GM19397 (cell line): ENCODE data around the gene COL23A1.

Source experiments
- ATAC-seq: cut with Tn5 transposase; IDR thresholded peaks from one replicate; pipeline ENCODE4 v1.9.1; 2021; ENCODE audit warnings: mild to moderate bottlenecking, moderate library complexity; ENCODE audit not compliant: unreplicated experiment

The COL23A1 gene

GRCh38 chr5:178560911-178561310 is 29.3 kb downstream of the COL23A1 start:
- ATAC-seq, result no peak

- no peak for ATAC-seq
Observed at GRCh38 chr5:178557416-178557815, 32.8 kb downstream of the COL23A1 start.

- no peak for ATAC-seq
Observed at GRCh38 chr5:178555771-178556211, 34.4 kb downstream of the COL23A1 start.

GRCh38 chr5:178555005-178555404 is 35.2 kb downstream of the COL23A1 start:
- ATAC-seq, result no peak

GRCh38 chr5:178554311-178554710 is 35.9 kb downstream of the COL23A1 start:
- ATAC-seq, result no peak

GRCh38 chr5:178553517-178553916 is 36.7 kb downstream of the COL23A1 start:
- ATAC-seq, result no peak

GRCh38 chr5:178551468-178551867 is 38.7 kb downstream of the COL23A1 start:
- ATAC-seq, result no peak

- no peak for ATAC-seq
Observed at GRCh38 chr5:178551059-178551458, 39.1 kb downstream of the COL23A1 start.

GRCh38 chr5:178548746-178549145 is 41.4 kb downstream of the COL23A1 start:
- ATAC-seq, result no peak

GRCh38 chr5:178547753-178548415 is 42.3 kb downstream of the COL23A1 start:
- ATAC-seq, result no peak

GRCh38 chr5:178547052-178547666 is 43.0 kb downstream of the COL23A1 start:
- no peak for ATAC-seq

- no peak for ATAC-seq
Observed at GRCh38 chr5:178546675-178547033, 43.5 kb downstream of the COL23A1 start.

GRCh38 chr5:178545941-178546674 is 44.1 kb downstream of the COL23A1 start:
- ATAC-seq, result no peak

GRCh38 chr5:178545176-178545575 is 45.0 kb downstream of the COL23A1 start:
- no peak for ATAC-seq

- ATAC-seq, result no peak
Observed at GRCh38 chr5:178544166-178544834, 45.9 kb downstream of the COL23A1 start.

GRCh38 chr5:178542455-178542854 is 47.7 kb downstream of the COL23A1 start:
- no peak for ATAC-seq

GRCh38 chr5:178540526-178540925 is 49.7 kb downstream of the COL23A1 start:
- ATAC-seq, result no peak

- no peak for ATAC-seq
Observed at GRCh38 chr5:178538741-178539229, 51.4 kb downstream of the COL23A1 start.

- no peak for ATAC-seq
Observed at GRCh38 chr5:178537467-178538371, 52.5 kb downstream of the COL23A1 start.
